GM18517 (cell line): ENCODE results near the gene DHX29.

Experiments
- ATAC-seq: cut with Tn5 transposase; IDR thresholded peaks from one replicate; pipeline ENCODE4 v1.9.1; 2021; ENCODE audit warnings: mild to moderate bottlenecking, moderate library complexity; ENCODE audit not compliant: unreplicated experiment

The DHX29 gene

GRCh38 chr5:55313870-55314617, 6.5 kb upstream of the DHX29 start:
- no peak for ATAC-seq

- ATAC-seq, result peak; percentile 16
Observed at GRCh38 chr5:55308254-55308836, 851 bp upstream of the DHX29 start.

- ATAC-seq, result no peak
Observed at GRCh38 chr5:55306641-55307382, 682 bp downstream of the DHX29 start.

- no peak for ATAC-seq
Observed at GRCh38 chr5:55305345-55305744, 2.1 kb downstream of the DHX29 start.

GRCh38 chr5:55304584-55304983, 2.9 kb downstream of the DHX29 start:
- no peak for ATAC-seq

- ATAC-seq, result no peak
Observed at GRCh38 chr5:55303238-55303690, 4.2 kb downstream of the DHX29 start.

- ATAC-seq, result no peak
Observed at GRCh38 chr5:55300890-55301289, 6.6 kb downstream of the DHX29 start.

- ATAC-seq, result no peak
Observed at GRCh38 chr5:55294935-55295334, 12.6 kb downstream of the DHX29 start.

GRCh38 chr5:55290991-55291390, 16.5 kb downstream of the DHX29 start:
- ATAC-seq, result no peak

- ATAC-seq, result no peak
Observed at GRCh38 chr5:55289808-55290207, 17.7 kb downstream of the DHX29 start.

- ATAC-seq, result no peak
Observed at GRCh38 chr5:55286411-55286933, 21.0 kb downstream of the DHX29 start.

- no peak for ATAC-seq
Observed at GRCh38 chr5:55278778-55279177, 28.7 kb downstream of the DHX29 start.

- no peak for ATAC-seq
Observed at GRCh38 chr5:55276771-55277170, 30.7 kb downstream of the DHX29 start.

GRCh38 chr5:55258339-55258738, 49.2 kb downstream of the DHX29 start:
- ATAC-seq, result no peak

- no peak for ATAC-seq
Observed at GRCh38 chr5:55254802-55255201, 52.7 kb downstream of the DHX29 start.

GRCh38 chr5:55250064-55250463, 57.4 kb downstream of the DHX29 start:
- ATAC-seq, result no peak

- ATAC-seq, result no peak
Observed at GRCh38 chr5:55241746-55242145, 65.7 kb downstream of the DHX29 start.

- no peak for ATAC-seq
Observed at GRCh38 chr5:55236800-55237199, 70.7 kb downstream of the DHX29 start.

GRCh38 chr5:55234121-55234700, 73.3 kb downstream of the DHX29 start:
- no peak for ATAC-seq

- no peak for ATAC-seq
Observed at GRCh38 chr5:55232985-55233928, 74.2 kb downstream of the DHX29 start, which contains the start of gene CCNO. Gene CCNO, minus strand, starts transcription at chr5:55233608. Its CDS starts 85 bp downstream, at chr5:55233523.
